CD4-positive, alpha-beta T cell (primary cell): ENCODE results near the gene SUPT3H. TPM values are rescaled to one million over a fixed set of nuclear protein-coding genes. Genes with fewer than 3 reads are reported as not detected.

Source experiments
- ATAC-seq: fragments of 200-7000 bp; cut with Tn5 transposase; one replicate; pipeline ENCODE4 v1.10.0; 2022; ENCODE audit warnings: mild to moderate bottlenecking; ENCODE audit not compliant: poor library complexity
- CTCF ChIA-PET: fragments of 350-600 bp; sonication (Branson Sonifier 250); formaldehyde crosslinking; loops from one replicate; lab custom pipeline; 2021; ENCODE audit warnings: antibody characterized with exemption, inconsistent platforms; lab: Charles Lee
- POLR2A ChIA-PET: fragments of 350-600 bp; sonication (Branson Sonifier 250); formaldehyde crosslinking; loops from one replicate; lab custom pipeline; 2021; ENCODE audit warnings: antibody characterized with exemption, inconsistent platforms; lab: Charles Lee
- DNase-seq, 14 experiments: peaks; one replicate each; pipeline ENCODE4 v3.0.0-alpha.2; 2013 to 2020; ENCODE audit warnings: mixed read lengths in 2 of 14
- H3K27ac ChIP-seq, 2 donors: one replicate each; pipeline versions ENCODE4 v1.5.1 to v1.7.0; 2013; ENCODE audit warnings: low read length in 2 of 2, low read depth in 1 of 2, mild to moderate bottlenecking in 1 of 2
- H3K27me3 ChIP-seq, 2 experiments: 1 replicate in 1 of 2; 2 replicates in 1 of 2; pipeline versions ENCODE4 v1.6.1 to v1.7.0; 2013; ENCODE audit warnings: low read length in 2 of 2, control low read depth in 1 of 2, mild to moderate bottlenecking in 1 of 2, moderate library complexity in 1 of 2; ENCODE audit not compliant: insufficient read depth in 2 of 2, control insufficient read depth in 1 of 2
- H3K36me3 ChIP-seq: one replicate; pipeline ENCODE4 v1.6.1; 2013; ENCODE audit warnings: low read length, control low read depth; ENCODE audit not compliant: insufficient read depth
- H3K4me1 ChIP-seq: one replicate; pipeline ENCODE4 v1.6.1; 2013; ENCODE audit warnings: low read length, control low read depth; ENCODE audit not compliant: insufficient read depth
- H3K4me3 ChIP-seq: one replicate; pipeline ENCODE4 v1.5.1; 2013; ENCODE audit warnings: mild to moderate bottlenecking, low read length, moderate library complexity
- H3K9me3 ChIP-seq, 2 experiments: 1 replicate in 1 of 2; 2 replicates in 1 of 2; pipeline versions ENCODE4 v1.6.1 to v1.7.0; 2013; ENCODE audit warnings: low read length in 2 of 2, mild to moderate bottlenecking in 2 of 2, control low read depth in 1 of 2, moderate library complexity in 1 of 2; ENCODE audit not compliant: control insufficient read depth in 1 of 2, insufficient read depth in 1 of 2
- H3K27ac Mint-ChIP-seq: one replicate; pipeline ENCODE4 v1.8.0; 2020; ENCODE audit warnings: mixed read lengths
- H3K27me3 Mint-ChIP-seq: one replicate; pipeline ENCODE4 v1.8.0; 2021; ENCODE audit warnings: mixed read lengths
- H3K36me3 Mint-ChIP-seq: one replicate; pipeline ENCODE4 v1.8.0; 2021; ENCODE audit warnings: low read depth, mixed read lengths
- H3K4me1 Mint-ChIP-seq: one replicate; pipeline ENCODE4 v1.8.0; 2021; ENCODE audit warnings: low read depth, mixed read lengths
- H3K4me3 Mint-ChIP-seq: one replicate; pipeline ENCODE4 v1.8.0; 2020; ENCODE audit warnings: mild to moderate bottlenecking, mixed read lengths
- H3K9me3 Mint-ChIP-seq: one replicate; pipeline ENCODE4 v1.8.0; 2020; ENCODE audit warnings: mixed read lengths
- intact Hi-C, 2 experiments: fragments of 100-400 bp; cut with DNase I in 1 of 2; cut with micrococcal nuclease in 1 of 2; formaldehyde crosslinking; loops; one replicate each; pipeline versions ENCODE4 v1.15.1 to v1.9.0; 2023 to 2025; cut with DNase I, micrococcal nuclease
- total RNA-seq, 174 experiments: library from RNA in 2 of 174; stranded (reverse) in 2 of 174; gene quantifications; one replicate each; pipeline ENCODE4 v1.2.3 and lab custom pipeline; 2021 to 2026
- TF ChIP-seq, protein P1 (sequence below): fragments of 200-600 bp; IDR thresholded peaks from one replicate; pipeline ENCODE4 v1.8.0; 2022; ENCODE audit warnings: antibody characterized with exemption, mild to moderate bottlenecking

SUPT3H gene
- total RNA-seq, 2 experiments from 2014 or later = 8.9 to 10.5 TPM

GRCh38 chr6:45163952-45164766, 213.6 kb downstream of the SUPT3H start:
- DNase-seq = peak in 3 of 14 experiments; percentile 7 to 13 (median 9)
- no peak overlapping the region for H3K4me3 Mint-ChIP-seq
- POLR2A ChIA-PET = no interaction called here
- no peaks in the 10 kb centered on the region for H3K9me3 Mint-ChIP-seq
- TF ChIP-seq, protein P1, sequence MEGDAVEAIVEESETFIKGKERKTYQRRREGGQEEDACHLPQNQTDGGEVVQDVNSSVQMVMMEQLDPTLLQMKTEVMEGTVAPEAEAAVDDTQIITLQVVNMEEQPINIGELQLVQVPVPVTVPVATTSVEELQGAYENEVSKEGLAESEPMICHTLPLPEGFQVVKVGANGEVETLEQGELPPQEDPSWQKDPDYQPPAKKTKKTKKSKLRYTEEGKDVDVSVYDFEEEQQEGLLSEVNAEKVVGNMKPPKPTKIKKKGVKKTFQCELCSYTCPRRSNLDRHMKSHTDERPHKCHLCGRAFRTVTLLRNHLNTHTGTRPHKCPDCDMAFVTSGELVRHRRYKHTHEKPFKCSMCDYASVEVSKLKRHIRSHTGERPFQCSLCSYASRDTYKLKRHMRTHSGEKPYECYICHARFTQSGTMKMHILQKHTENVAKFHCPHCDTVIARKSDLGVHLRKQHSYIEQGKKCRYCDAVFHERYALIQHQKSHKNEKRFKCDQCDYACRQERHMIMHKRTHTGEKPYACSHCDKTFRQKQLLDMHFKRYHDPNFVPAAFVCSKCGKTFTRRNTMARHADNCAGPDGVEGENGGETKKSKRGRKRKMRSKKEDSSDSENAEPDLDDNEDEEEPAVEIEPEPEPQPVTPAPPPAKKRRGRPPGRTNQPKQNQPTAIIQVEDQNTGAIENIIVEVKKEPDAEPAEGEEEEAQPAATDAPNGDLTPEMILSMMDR = no peak
- H3K36me3 Mint-ChIP-seq = no peaks in the 10 kb centered on the region
- H3K27me3 Mint-ChIP-seq = no peaks in the 10 kb centered on the region
- Histone ChIP-seq H3K4me1 (no peaks in the 10 kb centered on the region), H3K4me3 (no peak overlapping the region), H3K27ac (no peak overlapping the region), H3K36me3 (no peaks in the 10 kb centered on the region), H3K27me3 (no peaks in the 10 kb centered on the region), H3K9me3 (no peaks in the 10 kb centered on the region)
- ATAC-seq = peak; percentile 11
- H3K27ac Mint-ChIP-seq = no peak overlapping the region
- CTCF ChIA-PET = interaction anchor here (1.0 kb wide), 1 partner anchor 508 kb away, joined by 3 read pairs; no protein-coding TSS in a partner anchor
- intact Hi-C loops = no loop called here
- H3K4me1 Mint-ChIP-seq = peaks cover 20% of the 10 kb centered on the region

DNA sequence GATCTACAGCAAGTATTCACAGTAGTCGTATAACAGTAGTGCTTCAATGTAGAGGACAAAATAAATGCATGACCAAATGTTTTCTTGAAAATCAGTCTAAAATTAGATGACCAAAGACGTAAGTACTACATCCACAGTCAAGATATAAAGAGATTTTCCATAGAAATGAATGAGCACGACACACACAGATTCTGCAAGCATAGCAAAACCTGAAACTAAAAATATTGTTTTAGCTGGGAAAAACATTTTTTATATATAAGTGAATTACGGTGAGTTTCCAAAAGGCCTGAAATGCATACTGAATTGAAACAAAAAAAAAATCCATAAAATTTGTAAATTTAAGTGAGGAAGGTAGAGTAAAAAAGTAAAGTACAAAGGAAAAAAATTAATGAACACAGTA, 217.4 kb downstream of the SUPT3H start:
- Histone ChIP-seq H3K27ac (no peak overlapping the region), H3K36me3 (no peaks in the 10 kb centered on the region), H3K27me3 (no peaks in the 10 kb centered on the region), H3K9me3 (no peaks in the 10 kb centered on the region), H3K4me1 (peaks cover 1% of the 10 kb centered on the region), H3K4me3 (no peak overlapping the region)
- Mint-ChIP-seq H3K4me1 (peaks cover 33% of the 10 kb centered on the region), H3K4me3 (no peak overlapping the region), H3K27ac (no peak overlapping the region), H3K36me3 (no peaks in the 10 kb centered on the region), H3K27me3 (no peaks in the 10 kb centered on the region), H3K9me3 (no peaks in the 10 kb centered on the region)
- DNase-seq (no peak), ATAC-seq (no peak)
- intact Hi-C loops = no loop called here
- TF ChIP-seq, protein P1 = no peak
- ChIA-PET POLR2A (no interaction called here), CTCF (no interaction called here)

- no peaks in the 10 kb centered on the region for H3K36me3 Mint-ChIP-seq
- Histone ChIP-seq H3K4me3 (no peak overlapping the region), H3K4me1 (peaks cover 3% of the 10 kb centered on the region), H3K27ac (no peak overlapping the region), H3K9me3 (no peaks in the 10 kb centered on the region), H3K27me3 (no peaks in the 10 kb centered on the region), H3K36me3 (no peaks in the 10 kb centered on the region)
- H3K9me3 Mint-ChIP-seq = no peaks in the 10 kb centered on the region
- intact Hi-C loops = loop anchor here in 1 of 2 experiments (5.0 to 10.0 kb wide), 3 partner anchors 159 to 231 kb away; no protein-coding TSS in a partner anchor
- H3K4me3 Mint-ChIP-seq = peak overlapping the region; percentile 64
- CTCF ChIA-PET = no interaction called here
- DNase-seq (peak in 3 of 14 experiments; percentile 52 to 85 (median 57)), ATAC-seq (peak; percentile 97)
- TF ChIP-seq, protein P1 = no peak
- H3K4me1 Mint-ChIP-seq = peaks cover 32% of the 10 kb centered on the region
- POLR2A ChIA-PET = interaction anchor here (0.5 to 2.0 kb wide), 15 partner anchors 20 to 431 kb away, joined by 3 to 19 read pairs (median 4); partner anchors contain the start of gene SUPT3H
- no peaks in the 10 kb centered on the region for H3K27me3 Mint-ChIP-seq
- peak overlapping the region; percentile 77 for H3K27ac Mint-ChIP-seq
Observed at GRCh38 chr6:45156075-45156474, 221.7 kb downstream of the SUPT3H start.
